Adipocyte (in vitro differentiated cells): ENCODE results near the gene RAB40C.
A peak's percentile ranks its signal among the peaks of the same experiment; 100 is the strongest.

Experiments
- DNase-seq: peaks from one replicate; pipeline ENCODE4 v3.0.0-alpha.2; 2015; ENCODE audit warnings: low read depth
- H3K27me3 ChIP-seq: replicated peaks from 2 replicates; pipeline ENCODE4 v1.7.0; 2013; ENCODE audit warnings: mild to moderate bottlenecking, low read length, moderate library complexity; ENCODE audit not compliant: control insufficient read depth, insufficient read depth
- H3K36me3 ChIP-seq: 2 replicates; pipeline ENCODE4 v1.7.0; 2013; ENCODE audit warnings: low read length, mild to moderate bottlenecking, moderate library complexity; ENCODE audit not compliant: control insufficient read depth, insufficient read depth, severe bottlenecking
- H3K4me1 ChIP-seq: 2 replicates; pipeline ENCODE4 v1.7.0; 2013; ENCODE audit warnings: mild to moderate bottlenecking, low read length, moderate library complexity; ENCODE audit not compliant: control insufficient read depth, insufficient read depth
- H3K4me3 ChIP-seq: 2 replicates; pipeline ENCODE4 v1.7.0; 2013; ENCODE audit warnings: mild to moderate bottlenecking, low read length, moderate library complexity
- H3K9ac ChIP-seq: 2 replicates; pipeline ENCODE4 v1.7.0; 2013; ENCODE audit warnings: mild to moderate bottlenecking, low read length, moderate library complexity
- H3K9me3 ChIP-seq: 2 replicates; pipeline ENCODE4 v1.7.0; 2013; ENCODE audit warnings: mild to moderate bottlenecking, low read length, moderate library complexity; ENCODE audit not compliant: control insufficient read depth

Gene RAB40C

DNA sequence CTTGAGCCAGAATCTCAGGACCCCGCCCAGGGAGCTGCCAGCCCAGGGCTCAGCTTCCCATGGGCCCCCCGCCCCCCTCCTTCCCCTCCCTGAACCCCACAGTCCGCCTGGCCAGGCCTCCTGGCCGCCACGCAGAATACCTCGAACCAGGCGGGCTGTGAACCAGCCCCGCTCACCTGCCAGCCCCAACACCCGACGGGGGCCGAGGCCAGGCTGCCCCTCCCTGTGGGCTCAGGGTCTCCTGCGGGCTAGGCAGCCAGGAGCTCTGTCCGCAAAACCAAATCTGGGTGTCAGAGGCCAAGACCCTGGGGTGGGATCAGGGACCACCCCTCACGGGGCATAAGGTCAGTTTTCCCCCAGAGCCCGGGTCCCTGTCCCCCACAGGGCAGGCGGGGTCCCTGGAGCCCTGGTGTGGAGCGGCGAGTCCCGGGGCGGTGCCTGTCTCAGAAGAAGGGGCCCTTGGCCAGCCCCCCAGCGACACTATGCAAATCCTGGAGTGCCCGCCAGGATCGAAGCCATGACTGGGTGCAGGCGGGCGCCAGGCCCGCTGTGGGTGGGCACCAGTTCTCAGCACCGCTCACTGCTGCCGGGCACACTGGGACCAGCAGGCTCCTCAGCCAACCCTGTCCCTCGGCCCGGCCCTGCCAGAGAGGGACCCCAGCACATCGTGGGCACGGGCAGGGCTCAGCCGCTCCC, 36.1 kb upstream of the RAB40C start:
- H3K9ac ChIP-seq: peak overlapping the region; percentile 51
- H3K36me3 ChIP-seq: peaks cover 12% of the 10 kb centered on the region
- no peak for DNase-seq
- no peaks in the 10 kb centered on the region for H3K9me3 ChIP-seq
- peaks cover 11% of the 10 kb centered on the region for H3K4me1 ChIP-seq
- H3K27me3 ChIP-seq: no peaks in the 10 kb centered on the region
- H3K4me3 ChIP-seq: no peak overlapping the region

DNA sequence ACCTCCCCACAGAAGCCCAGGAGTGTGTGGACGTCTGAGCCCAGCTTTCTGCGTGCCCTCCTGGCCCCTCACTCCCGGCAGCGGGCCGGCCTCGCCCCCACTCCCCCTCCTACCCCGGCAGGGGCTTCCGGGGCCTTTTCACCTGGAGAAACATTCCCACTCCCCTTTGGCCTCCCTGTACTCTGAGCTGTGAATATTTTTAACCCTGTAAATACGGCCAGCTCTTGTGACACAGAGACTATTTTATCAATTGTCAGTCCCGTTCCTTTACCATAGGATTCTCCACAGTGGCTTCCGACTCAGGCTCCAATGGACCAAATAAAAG, 35.6 kb upstream of the RAB40C start:
- no peak for DNase-seq
- Histone ChIP-seq H3K4me1 (peaks cover 11% of the 10 kb centered on the region), H3K9me3 (no peaks in the 10 kb centered on the region), H3K4me3 (no peak overlapping the region), H3K9ac (peak overlapping the region; percentile 51), H3K27me3 (peaks cover 2% of the 10 kb centered on the region), H3K36me3 (peaks cover 12% of the 10 kb centered on the region)

DNA sequence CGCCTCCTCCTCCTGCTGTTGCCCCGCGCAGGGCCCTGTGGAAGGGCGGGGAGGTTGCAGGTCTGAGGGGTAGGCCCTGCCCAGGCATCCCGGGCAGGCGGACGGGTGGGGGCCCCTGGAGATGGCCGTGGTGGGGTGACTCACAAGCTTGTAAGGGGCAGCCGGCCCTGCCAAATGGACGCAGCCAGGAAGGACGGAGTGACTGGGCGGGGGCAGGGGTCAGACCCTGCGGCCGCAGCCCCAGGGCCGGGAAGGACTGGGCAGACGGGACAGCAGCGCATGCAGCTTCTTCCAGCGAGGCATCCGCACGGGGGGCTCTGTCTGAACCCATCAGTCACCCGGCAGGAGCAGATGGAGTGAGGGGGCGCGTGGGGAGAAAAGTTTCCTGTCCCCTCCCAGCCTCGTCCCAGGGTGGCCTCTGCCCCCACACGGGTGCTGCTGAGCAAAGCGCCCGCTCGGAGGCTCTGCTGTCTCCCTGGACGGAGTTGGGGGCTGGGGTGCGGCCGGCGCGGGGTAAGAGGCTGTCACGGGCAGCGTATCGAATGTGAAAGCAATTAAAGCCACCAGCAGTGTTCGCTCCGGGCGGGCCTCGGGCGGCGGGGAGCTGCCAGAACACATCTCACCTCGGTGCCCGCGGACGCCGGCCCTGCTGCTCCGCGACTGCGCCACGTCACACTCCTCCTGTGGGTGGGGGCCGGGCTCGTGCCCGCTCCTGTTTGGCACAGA, 35.1 kb upstream of the RAB40C start:
- peak overlapping the region; percentile 73 for H3K9ac ChIP-seq

DNA sequence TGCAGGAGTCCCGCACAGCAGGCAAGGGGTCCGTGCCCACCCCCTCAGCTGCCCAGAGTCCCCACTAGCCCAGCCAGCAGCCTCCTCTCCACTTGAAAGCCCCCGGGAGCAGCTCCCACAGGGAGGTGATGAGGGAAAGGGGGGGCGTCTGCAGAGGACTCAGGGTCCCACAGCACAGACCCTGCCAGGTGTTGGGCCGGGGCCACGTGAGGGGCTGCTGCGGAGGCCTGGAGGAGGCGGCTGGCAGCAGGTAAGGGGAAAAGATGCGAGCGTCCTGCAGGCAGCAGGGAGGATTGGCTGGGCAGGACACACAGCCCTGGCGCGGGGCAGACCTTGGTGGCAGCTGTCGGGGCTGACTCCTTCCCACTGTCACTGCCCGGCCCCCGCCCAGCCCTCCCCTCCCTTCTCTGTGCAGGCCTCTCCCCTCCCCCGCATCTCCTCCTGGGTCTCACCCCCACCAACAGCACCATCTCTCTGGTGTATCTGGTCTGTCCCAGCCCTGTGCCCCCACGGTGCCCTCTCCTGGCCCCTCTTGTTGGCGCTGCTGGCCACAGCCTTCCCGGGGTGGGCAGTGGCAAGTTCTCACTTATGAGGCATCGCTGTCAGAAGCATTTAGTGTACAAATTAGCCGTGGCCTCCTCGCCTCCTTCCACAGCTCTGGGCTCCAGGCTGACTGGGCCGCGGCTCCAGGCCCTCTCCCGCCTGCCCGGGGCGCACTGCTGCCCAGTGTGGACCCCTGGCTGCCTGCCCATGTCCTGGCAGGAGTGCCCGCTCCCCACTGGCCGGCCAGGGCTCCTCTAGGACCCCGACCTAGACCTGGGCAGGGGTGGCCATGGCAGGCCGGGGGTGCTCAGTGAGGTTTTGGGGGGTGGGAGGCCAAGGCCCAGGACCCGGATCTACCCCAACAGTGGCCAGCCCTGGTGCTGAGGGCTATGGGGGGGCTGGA, 34.1 kb upstream of the RAB40C start:
- no peaks in the 10 kb centered on the region for H3K9me3 ChIP-seq
- no peak for DNase-seq

More for the DNA sequence above, 35.1 kb upstream of the RAB40C start:
- peaks cover 9% of the 10 kb centered on the region for H3K36me3 ChIP-seq
- H3K4me3 ChIP-seq: peak overlapping the region; percentile 37
- H3K27me3 ChIP-seq: peaks cover 6% of the 10 kb centered on the region
- no peaks in the 10 kb centered on the region for H3K9me3 ChIP-seq
- peak; percentile 68 for DNase-seq
- H3K4me1 ChIP-seq: peaks cover 11% of the 10 kb centered on the region

DNA sequence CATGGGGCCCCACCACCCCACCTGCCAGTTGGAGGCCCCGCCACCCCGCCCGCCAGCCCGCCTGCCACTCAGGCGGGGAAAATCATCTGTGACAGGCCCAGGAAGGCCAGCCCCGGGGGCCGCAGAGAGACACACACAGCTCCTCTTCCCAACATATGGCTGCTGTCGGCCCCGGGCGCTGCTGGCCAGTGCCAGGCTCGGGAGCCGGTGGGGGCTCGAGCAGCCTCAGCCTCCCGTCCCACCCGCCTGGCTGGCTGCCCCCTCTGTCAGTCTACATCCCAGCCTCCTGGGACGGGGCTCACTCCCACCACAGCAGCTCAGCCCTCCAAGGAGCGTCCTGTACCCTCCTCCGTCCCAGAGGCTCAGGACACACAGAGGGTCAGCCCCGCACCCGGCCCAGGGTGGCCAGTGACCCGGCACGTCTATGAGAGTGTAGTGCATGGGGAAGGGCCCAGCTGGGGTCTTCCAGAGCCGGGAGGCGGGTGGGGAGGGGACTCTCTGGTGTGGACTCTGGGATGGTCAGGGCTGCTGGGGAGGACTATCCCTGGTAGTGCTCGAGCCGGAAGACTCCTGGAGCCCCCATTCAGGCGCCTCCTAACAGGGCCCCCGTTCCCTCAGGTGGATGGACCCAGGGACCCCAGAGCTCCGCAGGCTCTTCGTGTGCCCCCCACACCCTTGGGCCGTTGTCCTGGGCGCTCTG, 33.2 kb upstream of the RAB40C start:
- Histone ChIP-seq H3K27me3 (peaks cover 10% of the 10 kb centered on the region), H3K9ac (no peak overlapping the region), H3K36me3 (peaks cover 4% of the 10 kb centered on the region), H3K4me1 (peaks cover 11% of the 10 kb centered on the region), H3K9me3 (no peaks in the 10 kb centered on the region), H3K4me3 (no peak overlapping the region)
- no peak for DNase-seq

More for the DNA sequence above, 34.1 kb upstream of the RAB40C start:
- Histone ChIP-seq H3K4me3 (no peak overlapping the region), H3K9ac (peak overlapping the region; percentile 73), H3K4me1 (peaks cover 11% of the 10 kb centered on the region), H3K36me3 (peaks cover 7% of the 10 kb centered on the region), H3K27me3 (peaks cover 6% of the 10 kb centered on the region)

DNA sequence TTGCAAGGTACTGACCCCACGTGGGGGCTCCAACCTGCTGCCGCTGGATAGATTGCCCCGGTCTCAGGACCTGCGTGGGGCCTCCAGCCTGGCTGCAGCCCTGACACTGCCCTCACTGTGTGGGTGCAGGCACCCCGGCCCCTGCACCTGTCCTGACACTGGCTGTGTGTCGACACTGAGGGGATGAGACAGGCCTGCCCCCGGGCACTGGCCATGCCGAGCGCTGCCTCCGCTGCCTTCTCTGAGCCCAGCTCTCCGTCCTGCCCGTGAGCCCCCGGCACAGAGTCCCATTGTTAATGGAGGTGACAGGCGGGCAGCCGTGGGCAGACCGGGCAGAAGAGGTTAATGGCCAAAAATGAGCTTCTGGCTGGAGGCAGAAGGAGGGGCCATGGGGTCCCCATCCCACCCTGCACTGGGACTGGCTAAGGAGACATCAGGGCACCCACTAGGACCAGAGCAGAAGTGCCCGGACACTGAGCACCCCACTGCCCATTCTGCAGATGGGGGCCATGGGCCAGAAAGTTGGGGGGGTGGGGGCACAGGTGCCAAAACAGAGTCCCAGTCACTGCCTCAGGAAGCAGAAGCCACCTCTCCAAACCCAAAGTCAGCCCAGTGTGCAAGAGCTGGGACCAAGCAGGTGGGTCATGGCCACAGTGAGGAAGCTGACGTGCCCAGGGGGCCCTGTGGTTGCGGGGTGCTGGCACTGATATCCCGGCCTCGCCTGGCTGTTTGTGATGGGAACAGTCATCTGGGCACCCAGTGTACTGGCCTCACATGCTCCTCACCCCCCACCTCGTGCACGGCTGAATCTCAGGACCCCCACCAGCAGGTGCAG, 32.2 kb upstream of the RAB40C start:
- Histone ChIP-seq H3K9me3 (no peaks in the 10 kb centered on the region), H3K9ac (no peak overlapping the region), H3K36me3 (no peaks in the 10 kb centered on the region), H3K4me1 (peaks cover 11% of the 10 kb centered on the region), H3K4me3 (no peak overlapping the region), H3K27me3 (peaks cover 14% of the 10 kb centered on the region)
- DNase-seq: no peak

DNA sequence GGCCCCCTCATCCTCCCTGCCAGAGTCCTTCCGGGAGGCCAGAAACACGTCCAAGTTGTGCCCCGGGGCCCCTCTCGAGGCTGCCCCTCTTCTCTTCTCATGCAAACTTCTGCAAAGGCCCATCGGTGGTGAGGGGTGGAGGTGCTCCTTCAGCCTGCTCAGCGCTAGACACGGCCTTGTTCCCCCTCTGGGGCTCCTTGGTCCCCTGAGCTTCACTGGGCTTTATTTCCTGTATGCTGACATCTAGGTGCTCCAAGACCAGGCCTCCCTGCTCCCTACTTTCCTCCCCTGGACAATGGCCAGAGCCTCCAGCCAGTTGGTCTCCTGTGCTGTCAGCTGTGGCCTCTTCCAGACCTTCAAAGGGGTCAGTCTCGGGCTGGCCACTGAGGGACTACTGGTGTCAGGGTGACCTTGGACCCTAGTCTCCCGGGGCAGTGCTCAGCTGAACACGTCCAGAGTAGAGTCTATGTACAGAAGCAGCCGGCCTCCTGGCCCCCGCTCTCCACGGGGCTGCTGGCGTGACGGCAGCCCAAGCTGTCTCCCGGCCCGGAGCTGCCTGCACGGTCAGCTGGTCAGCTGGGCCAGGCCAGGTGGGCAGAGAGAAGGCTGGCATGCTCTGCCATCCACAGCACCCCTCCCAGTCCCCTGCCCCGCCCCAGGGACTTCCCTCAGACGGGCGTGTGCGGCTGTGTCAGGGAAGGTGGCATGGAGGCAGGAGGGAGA, 31.4 kb upstream of the RAB40C start:
- Histone ChIP-seq H3K36me3 (no peaks in the 10 kb centered on the region), H3K9me3 (no peaks in the 10 kb centered on the region), H3K4me1 (peaks cover 11% of the 10 kb centered on the region), H3K27me3 (peaks cover 14% of the 10 kb centered on the region), H3K4me3 (no peak overlapping the region), H3K9ac (no peak overlapping the region)
- no peak for DNase-seq

DNA sequence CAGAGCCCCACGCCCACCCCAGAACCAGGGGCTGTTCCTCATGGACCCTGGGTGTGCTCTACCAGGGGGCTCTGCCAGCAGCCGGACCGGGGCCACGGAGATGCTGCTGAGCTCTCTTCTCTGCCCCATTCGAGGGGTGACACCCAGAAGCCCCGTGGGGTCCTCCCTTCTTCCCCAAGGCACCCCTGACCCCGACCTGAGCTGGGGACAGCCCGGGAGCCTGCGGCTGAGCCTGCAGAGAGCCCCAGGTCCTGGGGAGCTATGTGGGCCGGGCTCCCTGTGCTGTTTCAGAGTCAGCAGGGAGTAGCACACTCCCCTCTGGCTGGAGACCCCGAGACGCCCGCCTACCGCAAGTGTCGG, 30.9 kb upstream of the RAB40C start:
- Histone ChIP-seq H3K9me3 (no peaks in the 10 kb centered on the region), H3K4me1 (peaks cover 10% of the 10 kb centered on the region), H3K4me3 (no peak overlapping the region), H3K36me3 (no peaks in the 10 kb centered on the region), H3K27me3 (peaks cover 14% of the 10 kb centered on the region), H3K9ac (no peak overlapping the region)
- DNase-seq: no peak

DNA sequence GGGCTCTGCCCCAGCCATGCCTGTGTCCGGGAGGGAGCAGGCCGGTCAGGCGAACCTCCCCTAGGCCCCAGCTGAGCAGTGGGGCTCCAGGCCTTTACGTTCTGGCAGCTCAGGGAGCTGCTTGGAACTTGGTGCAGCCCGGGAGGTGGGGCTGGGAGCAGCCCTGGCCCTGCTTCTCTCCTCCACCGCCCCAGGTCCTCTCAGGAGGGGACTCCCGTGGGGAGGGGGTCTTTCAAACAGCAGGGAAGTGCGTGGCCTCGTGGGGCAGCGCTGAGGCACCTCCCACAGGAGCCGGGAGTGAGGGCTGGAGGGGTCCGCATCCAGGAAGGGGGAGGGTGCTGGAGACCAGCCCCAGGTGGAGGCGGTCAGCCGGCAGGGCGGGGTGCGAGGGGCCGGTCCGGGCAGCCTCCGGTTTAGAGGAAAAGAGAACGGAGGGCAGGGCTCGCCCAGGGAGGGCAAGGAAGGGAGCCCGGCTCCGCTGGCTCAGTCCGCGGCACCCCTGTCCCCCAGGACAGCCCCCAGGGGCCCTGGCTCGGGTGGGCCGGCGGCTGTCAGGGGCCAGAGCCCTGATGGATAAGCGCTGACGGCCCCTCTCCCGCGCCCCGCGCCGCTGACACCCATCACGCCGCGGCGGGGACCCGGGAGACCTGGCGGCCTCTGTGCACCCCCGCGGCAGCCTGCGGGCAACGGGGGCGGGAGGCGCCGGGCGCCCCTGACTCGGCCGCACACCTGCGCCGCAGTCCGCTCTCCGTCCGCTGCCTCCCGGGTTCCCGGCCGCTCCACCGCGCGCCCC, 30.3 kb upstream of the RAB40C start:
- Histone ChIP-seq H3K4me3 (no peak overlapping the region), H3K4me1 (peaks cover 5% of the 10 kb centered on the region), H3K27me3 (peaks cover 14% of the 10 kb centered on the region), H3K9ac (no peak overlapping the region), H3K36me3 (no peaks in the 10 kb centered on the region), H3K9me3 (no peaks in the 10 kb centered on the region)
- DNase-seq: peak; percentile 24
